NB4 (cell line): ENCODE measurements around the gene CCM2.

ENCODE experiments used
- MYC ChIP-seq: IDR thresholded peaks from 2 replicates; pipeline ENCODE4 v1.6.1; 2011; ENCODE audit warnings: low read depth, low read length
- POLR2A ChIP-seq: IDR thresholded peaks from 2 replicates; pipeline ENCODE4 v1.6.1; 2011; ENCODE audit warnings: mild to moderate bottlenecking; ENCODE audit not compliant: insufficient read length; ENCODE audit errors: extremely low read depth
- TF ChIP-seq, protein P1 (sequence below): IDR thresholded peaks from one replicate; pipeline ENCODE4 v1.5.1; 2012; ENCODE audit warnings: low read depth, low read length
- TF ChIP-seq, protein P2 (sequence below): IDR thresholded peaks from 2 replicates; pipeline ENCODE4 v1.6.1; 2011; ENCODE audit warnings: low read depth, low read length

DNA sequence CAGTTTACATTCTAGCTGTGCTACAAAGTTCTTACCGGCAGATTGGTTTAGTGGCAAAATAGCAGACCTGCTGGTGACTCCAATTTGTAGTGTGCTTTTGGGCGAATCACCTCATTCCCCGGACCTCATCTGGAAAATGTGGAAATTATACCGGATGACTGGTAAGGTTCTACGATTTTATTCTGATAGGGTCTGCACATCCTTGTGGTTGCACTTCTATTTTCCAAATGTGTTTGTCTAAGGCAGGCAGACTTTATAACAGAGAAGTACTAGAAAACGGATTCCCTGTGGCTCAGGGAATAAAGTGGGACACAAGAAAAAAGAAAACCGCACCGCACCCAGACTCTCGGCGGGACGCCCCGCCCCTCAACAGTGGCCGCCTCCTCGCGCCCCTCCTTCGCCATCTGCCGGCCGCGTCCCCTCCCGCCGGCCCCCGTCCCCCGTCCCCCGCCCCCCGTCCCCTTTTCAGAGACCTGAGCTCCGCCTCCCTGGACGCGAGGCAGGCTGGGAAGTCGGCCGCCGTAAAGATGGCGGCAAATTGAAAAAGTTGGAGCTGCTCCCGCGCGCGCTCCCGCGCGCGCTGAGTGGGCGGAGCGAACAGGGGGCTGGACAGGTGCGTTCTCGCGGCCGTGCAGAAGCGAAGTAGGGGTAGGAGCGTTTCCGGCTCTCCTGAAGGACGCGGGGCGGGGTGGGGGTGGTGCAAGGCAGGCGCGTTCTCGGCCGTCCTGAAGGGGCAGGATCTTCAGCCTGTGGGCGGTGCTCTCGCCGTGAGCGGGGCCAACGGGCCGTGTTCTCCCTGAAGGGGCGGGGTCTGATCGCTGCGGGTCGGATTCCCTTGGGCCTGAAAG, 532 bp upstream of the CCM2 start:
- TF ChIP-seq, protein P1, sequence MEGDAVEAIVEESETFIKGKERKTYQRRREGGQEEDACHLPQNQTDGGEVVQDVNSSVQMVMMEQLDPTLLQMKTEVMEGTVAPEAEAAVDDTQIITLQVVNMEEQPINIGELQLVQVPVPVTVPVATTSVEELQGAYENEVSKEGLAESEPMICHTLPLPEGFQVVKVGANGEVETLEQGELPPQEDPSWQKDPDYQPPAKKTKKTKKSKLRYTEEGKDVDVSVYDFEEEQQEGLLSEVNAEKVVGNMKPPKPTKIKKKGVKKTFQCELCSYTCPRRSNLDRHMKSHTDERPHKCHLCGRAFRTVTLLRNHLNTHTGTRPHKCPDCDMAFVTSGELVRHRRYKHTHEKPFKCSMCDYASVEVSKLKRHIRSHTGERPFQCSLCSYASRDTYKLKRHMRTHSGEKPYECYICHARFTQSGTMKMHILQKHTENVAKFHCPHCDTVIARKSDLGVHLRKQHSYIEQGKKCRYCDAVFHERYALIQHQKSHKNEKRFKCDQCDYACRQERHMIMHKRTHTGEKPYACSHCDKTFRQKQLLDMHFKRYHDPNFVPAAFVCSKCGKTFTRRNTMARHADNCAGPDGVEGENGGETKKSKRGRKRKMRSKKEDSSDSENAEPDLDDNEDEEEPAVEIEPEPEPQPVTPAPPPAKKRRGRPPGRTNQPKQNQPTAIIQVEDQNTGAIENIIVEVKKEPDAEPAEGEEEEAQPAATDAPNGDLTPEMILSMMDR, result no peak
- TF ChIP-seq POLR2A (peak; percentile 52), MYC (peak; percentile 77)
- TF ChIP-seq, protein P2, sequence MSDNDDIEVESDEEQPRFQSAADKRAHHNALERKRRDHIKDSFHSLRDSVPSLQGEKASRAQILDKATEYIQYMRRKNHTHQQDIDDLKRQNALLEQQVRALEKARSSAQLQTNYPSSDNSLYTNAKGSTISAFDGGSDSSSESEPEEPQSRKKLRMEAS, result peak; percentile 72
